WTC11 (cell line): ENCODE results near the gene OPRM1. TPM values are rescaled to one million over a fixed set of nuclear protein-coding genes. Genes with fewer than 3 reads are reported as not detected.

ENCODE experiments used
- ATAC-seq: fragments of 200-7000 bp; cut with Tn5 transposase; 2 replicates; pipeline ENCODE4 v1.10.0; 2021; ENCODE audit warnings: mild to moderate bottlenecking, moderate library complexity
- CTCF ChIA-PET: fragments of 300-600 bp; sonication (Branson Sonifier 250); formaldehyde crosslinking; loops from one replicate; lab custom pipeline; 2021; ENCODE audit warnings: antibody characterized with exemption; lab: Charles Lee
- POLR2A ChIA-PET: fragments of 350-600 bp; sonication (Branson Sonifier 250); formaldehyde crosslinking; loops from one replicate; lab custom pipeline; 2021; ENCODE audit warnings: antibody characterized with exemption; lab: Charles Lee
- DNase-seq: peaks from one replicate; pipeline ENCODE4 v3.0.0; 2021; ENCODE audit warnings: low spot score
- H3K27ac Mint-ChIP-seq: 2 replicates; pipeline ENCODE4 v1.8.0; 2021; ENCODE audit warnings: mixed read lengths
- H3K27me3 Mint-ChIP-seq: 2 replicates; pipeline ENCODE4 v1.8.0; 2021; ENCODE audit warnings: low read depth, mild to moderate bottlenecking, moderate library complexity, mixed read lengths
- H3K36me3 Mint-ChIP-seq: 2 replicates; pipeline ENCODE4 v1.8.0; 2021; ENCODE audit warnings: mixed read lengths
- H3K4me1 Mint-ChIP-seq: 2 replicates; pipeline ENCODE4 v1.8.0; 2022; ENCODE audit warnings: mixed read lengths
- H3K4me3 Mint-ChIP-seq: 2 replicates; pipeline ENCODE4 v1.8.0; 2021; ENCODE audit warnings: mild to moderate bottlenecking, moderate library complexity, mixed read lengths
- H3K9me3 Mint-ChIP-seq: 2 replicates; pipeline ENCODE4 v1.8.0; 2021; ENCODE audit warnings: mixed read lengths
- ESRRA ChIP-seq: sonication (generic); formaldehyde crosslinking; IDR thresholded peaks from 2 replicates; pipeline ENCODE4 v1.8.1; 2022; ENCODE audit warnings: mild to moderate bottlenecking, missing genetic modification reagents, borderline replicate concordance
- HMGA2 ChIP-seq: fragments of 250-450 bp; sonication (Bioruptor Pico); IDR thresholded peaks from 2 replicates; pipeline ENCODE4 v1.4.0; 2021; ENCODE audit warnings: mild to moderate bottlenecking, moderate library complexity
- JUN ChIP-seq: sonication (generic); formaldehyde crosslinking; IDR thresholded peaks from 2 replicates; pipeline ENCODE4 v1.8.0; 2023; ENCODE audit warnings: mild to moderate bottlenecking, missing genetic modification reagents
- KAT7 ChIP-seq: sonication (generic); formaldehyde crosslinking; IDR thresholded peaks from 2 replicates; pipeline ENCODE4 v1.8.1; 2023; ENCODE audit warnings: missing genetic modification reagents, mild to moderate bottlenecking, borderline replicate concordance
- TEAD4 ChIP-seq: sonication (generic); formaldehyde crosslinking; IDR thresholded peaks from 2 replicates; pipeline ENCODE4 v1.8.0; 2022; ENCODE audit warnings: mild to moderate bottlenecking, missing genetic modification reagents
- TP53 ChIP-seq: sonication (generic); formaldehyde crosslinking; IDR thresholded peaks from 2 replicates; pipeline ENCODE4 v1.8.1; 2023; ENCODE audit warnings: mild to moderate bottlenecking, missing genetic modification reagents
- ZBTB21 ChIP-seq: sonication (generic); formaldehyde crosslinking; IDR thresholded peaks from 2 replicates; pipeline ENCODE4 v1.8.1; 2023; ENCODE audit warnings: mild to moderate bottlenecking, missing genetic modification reagents, borderline replicate concordance
- ZNF219 ChIP-seq: sonication (generic); formaldehyde crosslinking; IDR thresholded peaks from 2 replicates; pipeline ENCODE4 v1.8.0; 2023; ENCODE audit warnings: missing genetic modification reagents, mild to moderate bottlenecking, borderline replicate concordance
- ZNF671 ChIP-seq: fragments of 250-450 bp; sonication (Bioruptor Pico); IDR thresholded peaks from 2 replicates; pipeline ENCODE4 v1.8.0; 2021; ENCODE audit warnings: mild to moderate bottlenecking
- total RNA-seq: library from RNA; stranded (reverse); gene quantifications from 3 replicates; pipeline ENCODE4 v1.2.3, GENCODE V29; 2021
- TF ChIP-seq, protein P1 (sequence below): sonication (generic); formaldehyde crosslinking; IDR thresholded peaks from 2 replicates; pipeline ENCODE4 v1.8.0; 2022; ENCODE audit warnings: missing genetic modification reagents
- TF ChIP-seq, protein P2 (sequence below): sonication (generic); formaldehyde crosslinking; IDR thresholded peaks from 2 replicates; pipeline ENCODE4 v1.8.0; 2023; ENCODE audit warnings: missing genetic modification reagents, mild to moderate bottlenecking, borderline replicate concordance

OPRM1 gene
- total RNA-seq, 1 experiment from 2014 or later, result not detected

DNA sequence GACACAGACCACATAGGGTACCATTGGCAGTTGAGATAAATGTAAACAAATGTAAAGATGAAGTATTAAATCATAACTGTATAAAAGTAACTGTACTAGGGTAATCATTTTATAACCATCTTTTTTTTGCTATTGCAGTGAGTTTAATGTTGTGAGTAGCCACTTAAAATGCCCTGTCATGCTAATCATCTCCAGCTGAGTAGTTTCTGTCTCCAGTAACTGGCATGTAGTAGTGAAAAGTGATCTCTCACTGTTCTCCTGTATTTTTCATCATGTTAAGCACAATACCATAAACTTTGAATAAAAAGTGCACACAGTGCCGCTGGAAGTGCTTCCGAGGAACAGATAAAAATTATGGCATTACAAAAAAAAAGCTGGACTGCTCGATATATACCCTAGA lies 45.0 kb upstream of the OPRM1 start:
- ATAC-seq, result peak; percentile 28; the same call in 1 of the 2 replicates

DNA sequence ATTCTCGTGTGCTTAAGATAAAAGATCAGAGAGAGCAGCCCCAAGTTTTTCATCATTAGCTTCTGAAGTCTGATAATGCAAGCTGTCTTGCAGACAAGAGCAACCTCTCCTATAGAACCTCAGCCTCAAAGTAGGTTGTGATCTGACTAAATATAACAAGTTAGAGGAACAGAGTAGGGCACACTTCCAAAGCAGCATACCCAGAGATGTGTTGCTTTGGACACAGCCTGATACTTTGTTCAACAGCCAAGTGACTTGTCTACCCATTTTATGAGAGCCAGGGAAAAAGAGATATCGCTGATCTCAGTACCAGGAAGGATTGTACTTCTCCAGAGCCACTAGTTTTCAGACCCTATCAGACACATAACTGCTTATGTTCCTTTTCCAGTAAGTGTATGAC lies 44.2 kb upstream of the OPRM1 start:
- CTCF ChIA-PET, result no interaction called here

More for the DNA sequence above, 45.0 kb upstream of the OPRM1 start:
- H3K36me3 Mint-ChIP-seq, result no peaks in the 10 kb centered on the region
- DNase-seq, result no peak
- no peak overlapping the region for H3K27ac Mint-ChIP-seq
- ChIA-PET POLR2A (no interaction called here), CTCF (no interaction called here)
- H3K4me1 Mint-ChIP-seq, result peaks cover 14% of the 10 kb centered on the region
- TF ChIP-seq ZBTB21, result no peak
- TF ChIP-seq ESRRA, result no peak
- no peak overlapping the region for H3K4me3 Mint-ChIP-seq
- no peaks in the 10 kb centered on the region; the same call in 1 of the 2 replicates for H3K9me3 Mint-ChIP-seq
- H3K27me3 Mint-ChIP-seq, result no peaks in the 10 kb centered on the region

DNA sequence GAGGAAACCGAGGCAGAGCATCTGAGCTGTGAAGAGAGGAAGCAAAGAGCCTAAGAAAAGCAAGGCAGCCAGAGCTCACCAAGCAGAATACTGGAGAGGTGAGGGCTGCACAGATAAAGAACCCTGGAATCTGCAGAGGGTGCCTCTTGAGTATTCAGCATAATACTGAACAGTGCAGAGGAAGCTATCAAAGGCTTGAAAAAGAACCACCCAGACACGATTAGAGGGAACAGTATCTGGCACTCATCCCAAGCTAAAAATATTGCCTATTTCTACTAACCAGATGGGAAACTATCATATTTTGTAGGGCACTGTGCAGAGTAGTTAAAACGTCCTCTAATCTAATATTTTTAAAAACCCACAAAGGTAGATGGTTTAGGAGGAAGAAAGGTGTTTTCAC lies 41.8 kb upstream of the OPRM1 start:
- Mint-ChIP-seq H3K36me3 (no peaks in the 10 kb centered on the region), H3K27ac (no peak overlapping the region), H3K4me3 (no peak overlapping the region), H3K27me3 (no peaks in the 10 kb centered on the region), H3K9me3 (no peaks in the 10 kb centered on the region; the same call in 1 of the 2 replicates), H3K4me1 (peaks cover 14% of the 10 kb centered on the region)
- no peak for DNase-seq
- POLR2A ChIA-PET, result no interaction called here
- CTCF ChIA-PET, result no interaction called here
- TF ChIP-seq ZNF219 (CRISPR knock-in tag) (no peak), KAT7 (CRISPR knock-in tag) (no peak), TP53 (CRISPR knock-in tag) (no peak), ZNF671 (CRISPR knock-in tag) (no peak)
- ATAC-seq, result no peak

More for the DNA sequence above, 44.2 kb upstream of the OPRM1 start:
- ATAC-seq (no peak), DNase-seq (no peak)
- TF ChIP-seq HMGA2 (CRISPR knock-in tag) (no peak), ZNF219 (CRISPR knock-in tag) (no peak), TEAD4 (no peak), JUN (CRISPR knock-in tag) (no peak)
- TF ChIP-seq, protein P1, sequence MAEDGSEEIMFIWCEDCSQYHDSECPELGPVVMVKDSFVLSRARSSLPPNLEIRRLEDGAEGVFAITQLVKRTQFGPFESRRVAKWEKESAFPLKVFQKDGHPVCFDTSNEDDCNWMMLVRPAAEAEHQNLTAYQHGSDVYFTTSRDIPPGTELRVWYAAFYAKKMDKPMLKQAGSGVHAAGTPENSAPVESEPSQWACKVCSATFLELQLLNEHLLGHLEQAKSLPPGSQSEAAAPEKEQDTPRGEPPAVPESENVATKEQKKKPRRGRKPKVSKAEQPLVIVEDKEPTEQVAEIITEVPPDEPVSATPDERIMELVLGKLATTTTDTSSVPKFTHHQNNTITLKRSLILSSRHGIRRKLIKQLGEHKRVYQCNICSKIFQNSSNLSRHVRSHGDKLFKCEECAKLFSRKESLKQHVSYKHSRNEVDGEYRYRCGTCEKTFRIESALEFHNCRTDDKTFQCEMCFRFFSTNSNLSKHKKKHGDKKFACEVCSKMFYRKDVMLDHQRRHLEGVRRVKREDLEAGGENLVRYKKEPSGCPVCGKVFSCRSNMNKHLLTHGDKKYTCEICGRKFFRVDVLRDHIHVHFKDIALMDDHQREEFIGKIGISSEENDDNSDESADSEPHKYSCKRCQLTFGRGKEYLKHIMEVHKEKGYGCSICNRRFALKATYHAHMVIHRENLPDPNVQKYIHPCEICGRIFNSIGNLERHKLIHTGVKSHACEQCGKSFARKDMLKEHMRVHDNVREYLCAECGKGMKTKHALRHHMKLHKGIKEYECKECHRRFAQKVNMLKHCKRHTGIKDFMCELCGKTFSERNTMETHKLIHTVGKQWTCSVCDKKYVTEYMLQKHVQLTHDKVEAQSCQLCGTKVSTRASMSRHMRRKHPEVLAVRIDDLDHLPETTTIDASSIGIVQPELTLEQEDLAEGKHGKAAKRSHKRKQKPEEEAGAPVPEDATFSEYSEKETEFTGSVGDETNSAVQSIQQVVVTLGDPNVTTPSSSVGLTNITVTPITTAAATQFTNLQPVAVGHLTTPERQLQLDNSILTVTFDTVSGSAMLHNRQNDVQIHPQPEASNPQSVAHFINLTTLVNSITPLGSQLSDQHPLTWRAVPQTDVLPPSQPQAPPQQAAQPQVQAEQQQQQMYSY, result no peak
- TF ChIP-seq, protein P2, sequence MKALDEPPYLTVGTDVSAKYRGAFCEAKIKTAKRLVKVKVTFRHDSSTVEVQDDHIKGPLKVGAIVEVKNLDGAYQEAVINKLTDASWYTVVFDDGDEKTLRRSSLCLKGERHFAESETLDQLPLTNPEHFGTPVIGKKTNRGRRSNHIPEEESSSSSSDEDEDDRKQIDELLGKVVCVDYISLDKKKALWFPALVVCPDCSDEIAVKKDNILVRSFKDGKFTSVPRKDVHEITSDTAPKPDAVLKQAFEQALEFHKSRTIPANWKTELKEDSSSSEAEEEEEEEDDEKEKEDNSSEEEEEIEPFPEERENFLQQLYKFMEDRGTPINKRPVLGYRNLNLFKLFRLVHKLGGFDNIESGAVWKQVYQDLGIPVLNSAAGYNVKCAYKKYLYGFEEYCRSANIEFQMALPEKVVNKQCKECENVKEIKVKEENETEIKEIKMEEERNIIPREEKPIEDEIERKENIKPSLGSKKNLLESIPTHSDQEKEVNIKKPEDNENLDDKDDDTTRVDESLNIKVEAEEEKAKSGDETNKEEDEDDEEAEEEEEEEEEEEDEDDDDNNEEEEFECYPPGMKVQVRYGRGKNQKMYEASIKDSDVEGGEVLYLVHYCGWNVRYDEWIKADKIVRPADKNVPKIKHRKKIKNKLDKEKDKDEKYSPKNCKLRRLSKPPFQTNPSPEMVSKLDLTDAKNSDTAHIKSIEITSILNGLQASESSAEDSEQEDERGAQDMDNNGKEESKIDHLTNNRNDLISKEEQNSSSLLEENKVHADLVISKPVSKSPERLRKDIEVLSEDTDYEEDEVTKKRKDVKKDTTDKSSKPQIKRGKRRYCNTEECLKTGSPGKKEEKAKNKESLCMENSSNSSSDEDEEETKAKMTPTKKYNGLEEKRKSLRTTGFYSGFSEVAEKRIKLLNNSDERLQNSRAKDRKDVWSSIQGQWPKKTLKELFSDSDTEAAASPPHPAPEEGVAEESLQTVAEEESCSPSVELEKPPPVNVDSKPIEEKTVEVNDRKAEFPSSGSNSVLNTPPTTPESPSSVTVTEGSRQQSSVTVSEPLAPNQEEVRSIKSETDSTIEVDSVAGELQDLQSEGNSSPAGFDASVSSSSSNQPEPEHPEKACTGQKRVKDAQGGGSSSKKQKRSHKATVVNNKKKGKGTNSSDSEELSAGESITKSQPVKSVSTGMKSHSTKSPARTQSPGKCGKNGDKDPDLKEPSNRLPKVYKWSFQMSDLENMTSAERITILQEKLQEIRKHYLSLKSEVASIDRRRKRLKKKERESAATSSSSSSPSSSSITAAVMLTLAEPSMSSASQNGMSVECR (CRISPR knock-in tag), result no peak
- Mint-ChIP-seq H3K9me3 (no peaks in the 10 kb centered on the region; the same call in 1 of the 2 replicates), H3K27me3 (no peaks in the 10 kb centered on the region), H3K4me3 (no peak overlapping the region), H3K27ac (no peak overlapping the region), H3K4me1 (peaks cover 14% of the 10 kb centered on the region), H3K36me3 (no peaks in the 10 kb centered on the region)
- POLR2A ChIA-PET, result no interaction called here
